Measurements from ENCODE around the gene TBCE. TPM values are rescaled to one million over a fixed set of nuclear protein-coding genes. Genes with fewer than 3 reads are reported as not detected.

TBCE gene
- total RNA-seq, 1 experiment from 2014 or later, result 24.0 TPM

- Histone ChIP-seq H3K9me2 (replicated peaks; ENCODE audit: insufficient read depth, low read length) (no peaks in the 10 kb centered on the region), H3K9me3 (ENCODE audit: low read length) (no peaks in the 10 kb centered on the region), H3K27ac (ENCODE audit: low read length) (no peak overlapping the region), H3K4me1 (ENCODE audit: low read length) (peaks cover 3% of the 10 kb centered on the region; the same call in 1 of the 2 replicates), H3K9ac (ENCODE audit: low read length) (no peak overlapping the region), H4K20me1 (ENCODE audit: insufficient read depth, low read depth, low read length) (no peaks in the 10 kb centered on the region), H3K36me3 (ENCODE audit: insufficient read depth, low read length) (no peaks in the 10 kb centered on the region), H3K4me3 (ENCODE audit: low read length) (no peak overlapping the region), H3K4me2 (ENCODE audit: low read depth, low read length, poor library complexity, severe bottlenecking) (no peak overlapping the region), H3K27me3 (ENCODE audit: low read length) (no peaks in the 10 kb centered on the region), H2AFZ (ENCODE audit: low read length) (no peak overlapping the region), H3K79me2 (ENCODE audit: low read length) (peaks cover 33% of the 10 kb centered on the region)
- no peak for DNase-seq
These were observed 41.3 kb downstream of the TBCE start for GRCh38 chr1:235408503-235408960.

- Histone ChIP-seq H3K9me3 (ENCODE audit: low read length) (no peaks in the 10 kb centered on the region), H3K4me1 (ENCODE audit: low read length) (peaks cover 3% of the 10 kb centered on the region; the same call in 1 of the 2 replicates), H3K4me2 (ENCODE audit: low read depth, low read length, poor library complexity, severe bottlenecking) (no peak overlapping the region), H3K9ac (ENCODE audit: low read length) (no peak overlapping the region), H3K79me2 (ENCODE audit: low read length) (peaks cover 29% of the 10 kb centered on the region), H3K4me3 (ENCODE audit: low read length) (no peak overlapping the region), H2AFZ (ENCODE audit: low read length) (no peak overlapping the region), H3K36me3 (ENCODE audit: insufficient read depth, low read length) (no peaks in the 10 kb centered on the region), H3K9me2 (replicated peaks; ENCODE audit: insufficient read depth, low read length) (no peaks in the 10 kb centered on the region), H4K20me1 (ENCODE audit: insufficient read depth, low read depth, low read length) (no peaks in the 10 kb centered on the region), H3K27me3 (ENCODE audit: low read length) (no peaks in the 10 kb centered on the region), H3K27ac (ENCODE audit: low read length) (no peak overlapping the region)
- DNase-seq, result no peak
These were observed 42.0 kb downstream of the TBCE start for GRCh38 chr1:235409042-235409820.

GRCh38 chr1:235410467-235410866 lies 43.2 kb downstream of the TBCE start:
- H3K27ac ChIP-seq (ENCODE audit: low read length), result no peak overlapping the region
- no peaks in the 10 kb centered on the region for H4K20me1 ChIP-seq (ENCODE audit: insufficient read depth, low read depth, low read length)
- H2AFZ ChIP-seq (ENCODE audit: low read length), result no peak overlapping the region
- H3K4me3 ChIP-seq (ENCODE audit: low read length), result no peak overlapping the region
- no peaks in the 10 kb centered on the region for H3K9me2 ChIP-seq (replicated peaks; ENCODE audit: insufficient read depth, low read length)
- H3K27me3 ChIP-seq (ENCODE audit: low read length), result no peaks in the 10 kb centered on the region
- H3K9ac ChIP-seq (ENCODE audit: low read length), result no peak overlapping the region
- H3K79me2 ChIP-seq (ENCODE audit: low read length), result peaks cover 33% of the 10 kb centered on the region
- DNase-seq, result no peak
- peaks cover 5% of the 10 kb centered on the region for H3K4me1 ChIP-seq (ENCODE audit: low read length)
- H3K9me3 ChIP-seq (ENCODE audit: low read length), result no peaks in the 10 kb centered on the region
- H3K36me3 ChIP-seq (ENCODE audit: insufficient read depth, low read length), result no peaks in the 10 kb centered on the region
- no peak overlapping the region for H3K4me2 ChIP-seq (ENCODE audit: low read depth, low read length, poor library complexity, severe bottlenecking)

GRCh38 chr1:235411489-235412486 lies 44.6 kb downstream of the TBCE start:
- Histone ChIP-seq H3K4me3 (ENCODE audit: low read length) (no peak overlapping the region), H3K9ac (ENCODE audit: low read length) (no peak overlapping the region), H3K9me3 (ENCODE audit: low read length) (no peaks in the 10 kb centered on the region), H3K27me3 (ENCODE audit: low read length) (no peaks in the 10 kb centered on the region), H3K79me2 (ENCODE audit: low read length) (peaks cover 26% of the 10 kb centered on the region), H3K4me2 (ENCODE audit: low read depth, low read length, poor library complexity, severe bottlenecking) (no peak overlapping the region), H4K20me1 (ENCODE audit: insufficient read depth, low read depth, low read length) (no peaks in the 10 kb centered on the region), H2AFZ (ENCODE audit: low read length) (no peak overlapping the region), H3K4me1 (ENCODE audit: low read length) (peaks cover 18% of the 10 kb centered on the region), H3K27ac (ENCODE audit: low read length) (no peak overlapping the region), H3K9me2 (replicated peaks; ENCODE audit: insufficient read depth, low read length) (no peaks in the 10 kb centered on the region), H3K36me3 (ENCODE audit: insufficient read depth, low read length) (no peaks in the 10 kb centered on the region)
- DNase-seq, result no peak

- H3K27me3 ChIP-seq (ENCODE audit: low read length), result no peaks in the 10 kb centered on the region
- DNase-seq, result peak; percentile 89
- peaks cover 21% of the 10 kb centered on the region for H3K4me1 ChIP-seq (ENCODE audit: low read length)
- no peaks in the 10 kb centered on the region for H4K20me1 ChIP-seq (ENCODE audit: insufficient read depth, low read depth, low read length)
- no peak overlapping the region for H3K4me2 ChIP-seq (ENCODE audit: low read depth, low read length, poor library complexity, severe bottlenecking)
- H3K9me3 ChIP-seq (ENCODE audit: low read length), result no peaks in the 10 kb centered on the region
- H3K4me3 ChIP-seq (ENCODE audit: low read length), result no peak overlapping the region
- no peak overlapping the region for H2AFZ ChIP-seq (ENCODE audit: low read length)
- H3K9me2 ChIP-seq (replicated peaks; ENCODE audit: insufficient read depth, low read length), result no peaks in the 10 kb centered on the region
- peaks cover 20% of the 10 kb centered on the region for H3K79me2 ChIP-seq (ENCODE audit: low read length)
- peak overlapping the region; percentile 28; the same call in 1 of the 2 replicates for H3K27ac ChIP-seq (ENCODE audit: low read length)
- no peaks in the 10 kb centered on the region for H3K36me3 ChIP-seq (ENCODE audit: insufficient read depth, low read length)
- no peak overlapping the region for H3K9ac ChIP-seq (ENCODE audit: low read length)
These were observed 48.0 kb downstream of the TBCE start for GRCh38 chr1:235415008-235415904.

GRCh38 chr1:235416662-235417049 lies 49.4 kb downstream of the TBCE start:
- no peaks in the 10 kb centered on the region for H3K36me3 ChIP-seq (ENCODE audit: insufficient read depth, low read length)

GRCh38 chr1:235417086-235417697 lies 50.0 kb downstream of the TBCE start:
- Histone ChIP-seq H3K4me1 (ENCODE audit: low read length) (peaks cover 28% of the 10 kb centered on the region), H3K27me3 (ENCODE audit: low read length) (no peaks in the 10 kb centered on the region), H3K9ac (ENCODE audit: low read length) (no peak overlapping the region), H2AFZ (ENCODE audit: low read length) (no peak overlapping the region), H3K79me2 (ENCODE audit: low read length) (peaks cover 20% of the 10 kb centered on the region), H3K9me2 (replicated peaks; ENCODE audit: insufficient read depth, low read length) (no peaks in the 10 kb centered on the region), H3K36me3 (ENCODE audit: insufficient read depth, low read length) (no peaks in the 10 kb centered on the region), H3K4me2 (ENCODE audit: low read depth, low read length, poor library complexity, severe bottlenecking) (peak overlapping the region; percentile 37), H4K20me1 (ENCODE audit: insufficient read depth, low read depth, low read length) (no peaks in the 10 kb centered on the region), H3K27ac (ENCODE audit: low read length) (peak overlapping the region; percentile 74), H3K4me3 (ENCODE audit: low read length) (no peak overlapping the region), H3K9me3 (ENCODE audit: low read length) (no peaks in the 10 kb centered on the region)
- peak; percentile 88 for DNase-seq

More at GRCh38 chr1:235416662-235417049, 49.4 kb downstream of the TBCE start:
- H3K4me1 ChIP-seq (ENCODE audit: low read length), result peaks cover 24% of the 10 kb centered on the region
- no peaks in the 10 kb centered on the region for H4K20me1 ChIP-seq (ENCODE audit: insufficient read depth, low read depth, low read length)
- no peak overlapping the region for H3K4me3 ChIP-seq (ENCODE audit: low read length)
- no peaks in the 10 kb centered on the region for H3K9me3 ChIP-seq (ENCODE audit: low read length)
- H3K9ac ChIP-seq (ENCODE audit: low read length), result peak overlapping the region; percentile 4; the same call in 1 of the 2 replicates
- H3K27me3 ChIP-seq (ENCODE audit: low read length), result no peaks in the 10 kb centered on the region
- H3K4me2 ChIP-seq (ENCODE audit: low read depth, low read length, poor library complexity, severe bottlenecking), result peak overlapping the region; percentile 37
- DNase-seq, result no peak
- no peaks in the 10 kb centered on the region for H3K9me2 ChIP-seq (replicated peaks; ENCODE audit: insufficient read depth, low read length)
- peaks cover 20% of the 10 kb centered on the region for H3K79me2 ChIP-seq (ENCODE audit: low read length)
- no peak overlapping the region for H2AFZ ChIP-seq (ENCODE audit: low read length)
- H3K27ac ChIP-seq (ENCODE audit: low read length), result peak overlapping the region; percentile 74

Data from Karpas-422 (cell line).